GM10266 (cell line): ENCODE measurements around the gene RNU6-9.
"Not testable (repeated sequence)": the region's sequence is repeated elsewhere in the genome, so short reads cannot be mapped to it uniquely, and the experiment has no call there.

ENCODE experiments used
- DNase-seq: peaks from one replicate; pipeline ENCODE4 v3.0.0; 2012; ENCODE audit errors: extremely low spot score
- CTCF ChIP-seq: IDR thresholded peaks from 2 replicates; pipeline ENCODE4 v1.5.1; 2012; ENCODE audit warnings: mild to moderate bottlenecking, low read depth; ENCODE audit not compliant: control insufficient read depth, insufficient read depth; ENCODE audit errors: missing control alignments

RNU6-9 gene

GRCh38 chr19:876089-876488 lies 17.2 kb upstream of the RNU6-9 start:
- no peak for TF ChIP-seq CTCF
- no peak for DNase-seq

GRCh38 chr19:876780-877314 lies 16.4 kb upstream of the RNU6-9 start:
- TF ChIP-seq CTCF = no peak
- DNase-seq = no peak

- not testable (repeated sequence) for DNase-seq
Observed at GRCh38 chr19:877992-878660, 15.2 kb upstream of the RNU6-9 start.

- not testable (repeated sequence) for DNase-seq
Observed at GRCh38 chr19:878751-879561, 14.3 kb upstream of the RNU6-9 start.

- DNase-seq = no peak
- TF ChIP-seq CTCF = no peak
Observed at GRCh38 chr19:879711-880438, 13.4 kb upstream of the RNU6-9 start.

- TF ChIP-seq CTCF = no peak
- DNase-seq = no peak
Observed at GRCh38 chr19:881385-882071, 11.8 kb upstream of the RNU6-9 start.

- no peak for DNase-seq
- TF ChIP-seq CTCF = no peak
Observed at GRCh38 chr19:882871-883497, 10.3 kb upstream of the RNU6-9 start.
